K562 (cell line): ENCODE measurements around the gene CNTN5.

Experiments used
- CBX1 ChIP-seq: sonication (generic); IDR thresholded peaks from 2 replicates; pipeline ENCODE4 v1.6.1; 2016; ENCODE audit warnings: antibody characterized with exemption, low read depth, mild to moderate bottlenecking
- ESRRA ChIP-seq: fragments of 450-650 bp; IDR thresholded peaks from 2 replicates; pipeline ENCODE4 v1.6.1; 2014; ENCODE audit warnings: low read depth, mild to moderate bottlenecking, moderate library complexity, borderline replicate concordance
- FOSL1 ChIP-seq: fragments of 200-800 bp; sonication (Bioruptor generic); conservative IDR thresholded peaks from 2 replicates; pipeline ENCODE4 v1.6.1; 2016; ENCODE audit warnings: missing genetic modification characterization, missing compliant biosample characterization
- HMG20B ChIP-seq: fragments of 250-450 bp; sonication (Bioruptor Pico); IDR thresholded peaks from 2 replicates; pipeline ENCODE4 v1.5.0; 2021; ENCODE audit warnings: mild to moderate bottlenecking
- POLR2A ChIP-seq: fragments of 450-650 bp; conservative IDR thresholded peaks from 2 replicates; pipeline ENCODE4 v1.6.1; 2016
- USF1 ChIP-seq: sonication (generic); formaldehyde crosslinking; IDR thresholded peaks from 2 replicates; pipeline ENCODE4 v1.9.0; 2022; ENCODE audit warnings: mild to moderate bottlenecking, missing genetic modification reagents
- XRCC5 ChIP-seq: fragments of 200-400 bp; formaldehyde crosslinking; IDR thresholded peaks from 2 replicates; pipeline ENCODE4 v1.6.1; 2017; ENCODE audit warnings: low read depth, mild to moderate bottlenecking, low read length
- ZNF232 ChIP-seq: sonication (generic); formaldehyde crosslinking; IDR thresholded peaks from 2 replicates; pipeline ENCODE4 v1.8.0; 2022; ENCODE audit warnings: mild to moderate bottlenecking, missing genetic modification reagents

DNA sequence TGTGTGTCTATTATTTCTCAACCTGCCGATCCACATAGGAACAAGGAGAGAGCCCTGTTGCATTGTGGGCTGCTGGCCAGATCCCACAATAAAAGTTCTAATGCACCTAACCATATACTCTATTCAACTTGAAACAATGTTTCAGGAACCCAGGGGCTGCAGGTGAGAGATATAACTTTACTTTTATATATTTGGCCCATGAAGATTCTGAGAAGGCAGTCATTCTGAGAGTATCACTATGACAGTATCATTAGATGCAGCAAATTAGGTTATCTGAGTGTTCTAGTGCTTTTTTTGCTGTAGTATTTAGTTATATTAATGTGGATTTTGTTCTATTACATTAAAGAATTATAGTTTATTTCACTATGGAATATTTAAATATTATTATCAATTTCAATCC lies 1011.2 kb downstream of the CNTN5 start:
- TF ChIP-seq CBX1: no peak
- TF ChIP-seq POLR2A: no peak
- no peak for TF ChIP-seq ZNF232 (CRISPR knock-in tag)
- TF ChIP-seq XRCC5: no peak
- no peak for TF ChIP-seq HMG20B
- no peak for TF ChIP-seq FOSL1 (tag)
- no peak for TF ChIP-seq ESRRA
- no peak for TF ChIP-seq USF1 (CRISPR knock-in tag)
